ENCODE data around the gene CTDSP1.
A peak's percentile ranks its signal among the peaks of the same experiment; 100 is the strongest.

The CTDSP1 gene

GRCh38 chr2:218395826-218396687, 3.6 kb upstream of the CTDSP1 start:
- Histone ChIP-seq H3K4me1 (ENCODE audit: control insufficient read depth, low read depth, low read length) (peaks cover 16% of the 10 kb centered on the region), H3K9ac (ENCODE audit: low read length) (peak overlapping the region; percentile 91), H3K4me3 (ENCODE audit: low read length) (peak overlapping the region; percentile 94), H3K27ac (ENCODE audit: low read length) (peak overlapping the region; percentile 97), H3K27me3 (ENCODE audit: control insufficient read depth, insufficient read depth, low read length) (peaks cover 38% of the 10 kb centered on the region), H3K36me3 (ENCODE audit: control insufficient read depth, low read depth, low read length) (no peaks in the 10 kb centered on the region), H3K9me3 (ENCODE audit: control insufficient read depth, low read depth, low read length) (no peaks in the 10 kb centered on the region)

GRCh38 chr2:218396688-218397462, 2.8 kb upstream of the CTDSP1 start:
- Histone ChIP-seq H3K36me3 (ENCODE audit: control insufficient read depth, low read depth, low read length) (no peaks in the 10 kb centered on the region), H3K27ac (ENCODE audit: low read length) (no peak overlapping the region), H3K27me3 (ENCODE audit: control insufficient read depth, insufficient read depth, low read length) (peaks cover 38% of the 10 kb centered on the region), H3K4me3 (ENCODE audit: low read length) (peak overlapping the region; percentile 94), H3K9ac (ENCODE audit: low read length) (peak overlapping the region; percentile 91), H3K4me1 (ENCODE audit: control insufficient read depth, low read depth, low read length) (peaks cover 16% of the 10 kb centered on the region), H3K9me3 (ENCODE audit: control insufficient read depth, low read depth, low read length) (no peaks in the 10 kb centered on the region)

GRCh38 chr2:218397463-218397819, 2.2 kb upstream of the CTDSP1 start:
- H3K9ac ChIP-seq (ENCODE audit: low read length) = no peak overlapping the region
- H3K36me3 ChIP-seq (ENCODE audit: control insufficient read depth, low read depth, low read length) = no peaks in the 10 kb centered on the region
- peaks cover 38% of the 10 kb centered on the region for H3K27me3 ChIP-seq (ENCODE audit: control insufficient read depth, insufficient read depth, low read length)
- no peak overlapping the region for H3K27ac ChIP-seq (ENCODE audit: low read length)
- peaks cover 16% of the 10 kb centered on the region for H3K4me1 ChIP-seq (ENCODE audit: control insufficient read depth, low read depth, low read length)
- no peaks in the 10 kb centered on the region for H3K9me3 ChIP-seq (ENCODE audit: control insufficient read depth, low read depth, low read length)
- H3K4me3 ChIP-seq (ENCODE audit: low read length) = peak overlapping the region; percentile 94

- no peaks in the 10 kb centered on the region for H3K36me3 ChIP-seq (ENCODE audit: control insufficient read depth, low read depth, low read length)
- H3K4me1 ChIP-seq (ENCODE audit: control insufficient read depth, low read depth, low read length) = peaks cover 16% of the 10 kb centered on the region
- H3K4me3 ChIP-seq (ENCODE audit: low read length) = peak overlapping the region; percentile 94
- no peak overlapping the region for H3K27ac ChIP-seq (ENCODE audit: low read length)
- H3K9ac ChIP-seq (ENCODE audit: low read length) = no peak overlapping the region
- no peaks in the 10 kb centered on the region for H3K9me3 ChIP-seq (ENCODE audit: control insufficient read depth, low read depth, low read length)
- H3K27me3 ChIP-seq (ENCODE audit: control insufficient read depth, insufficient read depth, low read length) = peaks cover 38% of the 10 kb centered on the region
Measured at GRCh38 chr2:218397820-218398436, 1.7 kb upstream of the CTDSP1 start.

GRCh38 chr2:218398437-218399390, 954 bp upstream of the CTDSP1 start:
- Histone ChIP-seq H3K27ac (ENCODE audit: low read length) (no peak overlapping the region), H3K9ac (ENCODE audit: low read length) (no peak overlapping the region), H3K27me3 (ENCODE audit: control insufficient read depth, insufficient read depth, low read length) (peaks cover 38% of the 10 kb centered on the region), H3K9me3 (ENCODE audit: control insufficient read depth, low read depth, low read length) (no peaks in the 10 kb centered on the region), H3K36me3 (ENCODE audit: control insufficient read depth, low read depth, low read length) (no peaks in the 10 kb centered on the region), H3K4me1 (ENCODE audit: control insufficient read depth, low read depth, low read length) (peaks cover 16% of the 10 kb centered on the region), H3K4me3 (ENCODE audit: low read length) (peak overlapping the region; percentile 94)

- H3K4me1 ChIP-seq (ENCODE audit: control insufficient read depth, low read depth, low read length) = peaks cover 23% of the 10 kb centered on the region
- H3K27me3 ChIP-seq (ENCODE audit: control insufficient read depth, insufficient read depth, low read length) = peaks cover 35% of the 10 kb centered on the region
- no peak overlapping the region for H3K27ac ChIP-seq (ENCODE audit: low read length)
- H3K9me3 ChIP-seq (ENCODE audit: control insufficient read depth, low read depth, low read length) = no peaks in the 10 kb centered on the region
- H3K9ac ChIP-seq (ENCODE audit: low read length) = peak overlapping the region; percentile 45
- peak overlapping the region; percentile 70 for H3K4me3 ChIP-seq (ENCODE audit: low read length)
- H3K36me3 ChIP-seq (ENCODE audit: control insufficient read depth, low read depth, low read length) = no peaks in the 10 kb centered on the region
Measured at GRCh38 chr2:218400167-218400929, 680 bp downstream of the CTDSP1 start.

- Histone ChIP-seq H3K9me3 (ENCODE audit: control insufficient read depth, low read depth, low read length) (no peaks in the 10 kb centered on the region), H3K4me1 (ENCODE audit: control insufficient read depth, low read depth, low read length) (peaks cover 27% of the 10 kb centered on the region), H3K36me3 (ENCODE audit: control insufficient read depth, low read depth, low read length) (no peaks in the 10 kb centered on the region), H3K27ac (ENCODE audit: low read length) (no peak overlapping the region), H3K4me3 (ENCODE audit: low read length) (peak overlapping the region; percentile 70), H3K9ac (ENCODE audit: low read length) (no peak overlapping the region), H3K27me3 (ENCODE audit: control insufficient read depth, insufficient read depth, low read length) (peaks cover 34% of the 10 kb centered on the region)
Measured at GRCh38 chr2:218400930-218401881, 1.5 kb downstream of the CTDSP1 start.

- no peaks in the 10 kb centered on the region for H3K36me3 ChIP-seq (ENCODE audit: control insufficient read depth, low read depth, low read length)
- peaks cover 24% of the 10 kb centered on the region for H3K4me1 ChIP-seq (ENCODE audit: control insufficient read depth, low read depth, low read length)
- no peak overlapping the region for H3K4me3 ChIP-seq (ENCODE audit: low read length)
- no peaks in the 10 kb centered on the region for H3K9me3 ChIP-seq (ENCODE audit: control insufficient read depth, low read depth, low read length)
- peaks cover 27% of the 10 kb centered on the region for H3K27me3 ChIP-seq (ENCODE audit: control insufficient read depth, insufficient read depth, low read length)
- no peak overlapping the region for H3K9ac ChIP-seq (ENCODE audit: low read length)
- H3K27ac ChIP-seq (ENCODE audit: low read length) = no peak overlapping the region
Measured at GRCh38 chr2:218401890-218402289, 2.2 kb downstream of the CTDSP1 start.

- Histone ChIP-seq H3K36me3 (ENCODE audit: control insufficient read depth, low read depth, low read length) (no peaks in the 10 kb centered on the region), H3K27ac (ENCODE audit: low read length) (no peak overlapping the region), H3K4me1 (ENCODE audit: control insufficient read depth, low read depth, low read length) (peaks cover 23% of the 10 kb centered on the region), H3K27me3 (ENCODE audit: control insufficient read depth, insufficient read depth, low read length) (peaks cover 21% of the 10 kb centered on the region), H3K4me3 (ENCODE audit: low read length) (no peak overlapping the region), H3K9ac (ENCODE audit: low read length) (no peak overlapping the region), H3K9me3 (ENCODE audit: control insufficient read depth, low read depth, low read length) (no peaks in the 10 kb centered on the region)
Measured at GRCh38 chr2:218402491-218402901, 2.8 kb downstream of the CTDSP1 start.
